ENCODE data around the gene ADAM15.

Gene ADAM15

GRCh38 chr1:155050560-155051341 lies at the start of gene ADAM15:
ADAM15 (plus strand) TSS chr1:155051316; CDS start chr1:155051387, 71 bp downstream.
- peak; percentile 77 for DNase-seq (ENCODE audit: low spot score)

- DNase-seq (ENCODE audit: low spot score) = no peak
Observed at GRCh38 chr1:155001425-155001674, 49.8 kb upstream of the ADAM15 start.

GRCh38 chr1:155001675-155002463 lies 49.2 kb upstream of the ADAM15 start:
- DNase-seq (ENCODE audit: low spot score) = peak; percentile 100

- DNase-seq (ENCODE audit: low spot score) = no peak
Observed at GRCh38 chr1:155002464-155003226, 48.5 kb upstream of the ADAM15 start, which contains the start of gene ZBTB7B. ZBTB7B (plus strand) TSS chr1:155002802; CDS start chr1:155014661, 11,859 bp downstream.

GRCh38 chr1:155003227-155003765 lies 47.8 kb upstream of the ADAM15 start:
- DNase-seq (ENCODE audit: low spot score) = no peak

GRCh38 chr1:155003766-155004351 lies 47.3 kb upstream of the ADAM15 start:
- DNase-seq (ENCODE audit: low spot score) = peak; percentile 70

GRCh38 chr1:155004352-155005075 lies 46.6 kb upstream of the ADAM15 start:
- peak; percentile 72 for DNase-seq (ENCODE audit: low spot score)

- peak; percentile 84 for DNase-seq (ENCODE audit: low spot score)
Observed at GRCh38 chr1:155005076-155006011, 45.8 kb upstream of the ADAM15 start.

- peak; percentile 69 for DNase-seq (ENCODE audit: low spot score)
Observed at GRCh38 chr1:155006601-155007101, 44.5 kb upstream of the ADAM15 start.

- DNase-seq (ENCODE audit: low spot score) = no peak
Observed at GRCh38 chr1:155007251-155007828, 43.8 kb upstream of the ADAM15 start.

- DNase-seq (ENCODE audit: low spot score) = no peak
Observed at GRCh38 chr1:155008015-155008941, 42.8 kb upstream of the ADAM15 start.

- no peak for DNase-seq (ENCODE audit: low spot score)
Observed at GRCh38 chr1:155009221-155009711, 41.9 kb upstream of the ADAM15 start.

- no peak for DNase-seq (ENCODE audit: low spot score)
Observed at GRCh38 chr1:155009742-155010141, 41.4 kb upstream of the ADAM15 start.

- no peak for DNase-seq (ENCODE audit: low spot score)
Observed at GRCh38 chr1:155010211-155010918, 40.8 kb upstream of the ADAM15 start.

GRCh38 chr1:155011004-155011416 lies 40.1 kb upstream of the ADAM15 start:
- no peak for DNase-seq (ENCODE audit: low spot score)

- DNase-seq (ENCODE audit: low spot score) = no peak
Observed at GRCh38 chr1:155011437-155012025, 39.6 kb upstream of the ADAM15 start.

- peak; percentile 87 for DNase-seq (ENCODE audit: low spot score)
Observed at GRCh38 chr1:155012026-155012546, 39.0 kb upstream of the ADAM15 start.

Measured in globus pallidus (tissue), 1 donor.